Measurements from ENCODE around the gene SPATA33.

- TF ChIP-seq, protein P1, sequence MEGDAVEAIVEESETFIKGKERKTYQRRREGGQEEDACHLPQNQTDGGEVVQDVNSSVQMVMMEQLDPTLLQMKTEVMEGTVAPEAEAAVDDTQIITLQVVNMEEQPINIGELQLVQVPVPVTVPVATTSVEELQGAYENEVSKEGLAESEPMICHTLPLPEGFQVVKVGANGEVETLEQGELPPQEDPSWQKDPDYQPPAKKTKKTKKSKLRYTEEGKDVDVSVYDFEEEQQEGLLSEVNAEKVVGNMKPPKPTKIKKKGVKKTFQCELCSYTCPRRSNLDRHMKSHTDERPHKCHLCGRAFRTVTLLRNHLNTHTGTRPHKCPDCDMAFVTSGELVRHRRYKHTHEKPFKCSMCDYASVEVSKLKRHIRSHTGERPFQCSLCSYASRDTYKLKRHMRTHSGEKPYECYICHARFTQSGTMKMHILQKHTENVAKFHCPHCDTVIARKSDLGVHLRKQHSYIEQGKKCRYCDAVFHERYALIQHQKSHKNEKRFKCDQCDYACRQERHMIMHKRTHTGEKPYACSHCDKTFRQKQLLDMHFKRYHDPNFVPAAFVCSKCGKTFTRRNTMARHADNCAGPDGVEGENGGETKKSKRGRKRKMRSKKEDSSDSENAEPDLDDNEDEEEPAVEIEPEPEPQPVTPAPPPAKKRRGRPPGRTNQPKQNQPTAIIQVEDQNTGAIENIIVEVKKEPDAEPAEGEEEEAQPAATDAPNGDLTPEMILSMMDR (IDR thresholded peaks at IDR 0.05 in 4 of 5, conservative IDR thresholded peaks at IDR 0.05 in 1 of 5) = no peak
- no peak for TF ChIP-seq POLR2A (IDR thresholded peaks at IDR 0.05)
Observed at GRCh38 chr16:89655062-89655643, 2.5 kb upstream of the SPATA33 start.
